HG03066 (cell line): ENCODE results near the gene ANKRD31.

ENCODE experiments used
- ATAC-seq: cut with Tn5 transposase; IDR thresholded peaks from one replicate; pipeline ENCODE4 v1.9.1; 2021; ENCODE audit warnings: low read depth; ENCODE audit not compliant: unreplicated experiment

ANKRD31 gene

GRCh38 chr5:75071100-75071499 lies 165.6 kb downstream of the ANKRD31 start:
- ATAC-seq: no peak

- ATAC-seq: no peak
These were observed 169.2 kb downstream of the ANKRD31 start for GRCh38 chr5:75067434-75067833.

GRCh38 chr5:75062925-75063531 lies 173.7 kb downstream of the ANKRD31 start:
- no peak for ATAC-seq

- ATAC-seq: no peak
These were observed 176.6 kb downstream of the ANKRD31 start for GRCh38 chr5:75059912-75060545.

GRCh38 chr5:75058986-75059535 lies 177.6 kb downstream of the ANKRD31 start:
- ATAC-seq: no peak

GRCh38 chr5:75057561-75057960 lies 179.1 kb downstream of the ANKRD31 start:
- no peak for ATAC-seq

- no peak for ATAC-seq
These were observed 180.9 kb downstream of the ANKRD31 start for GRCh38 chr5:75055727-75056144.

GRCh38 chr5:75054134-75054930 lies 182.3 kb downstream of the ANKRD31 start:
- no peak for ATAC-seq

GRCh38 chr5:75053304-75054133 lies 183.2 kb downstream of the ANKRD31 start:
- ATAC-seq: no peak

GRCh38 chr5:75053054-75053303 lies 183.7 kb downstream of the ANKRD31 start:
- ATAC-seq: no peak

GRCh38 chr5:75052192-75053053 lies 184.3 kb downstream of the ANKRD31 start, which contains the start of gene GCNT4:
GCNT4 (minus strand) TSS chr5:75052558; CDS start chr5:75030037, 22,521 bp downstream.
- ATAC-seq: no peak

- ATAC-seq: no peak
These were observed 185.4 kb downstream of the ANKRD31 start for GRCh38 chr5:75051217-75051751.

GRCh38 chr5:75050415-75050814 lies 186.3 kb downstream of the ANKRD31 start:
- no peak for ATAC-seq

- ATAC-seq: no peak
These were observed 187.0 kb downstream of the ANKRD31 start for GRCh38 chr5:75049456-75050351.

GRCh38 chr5:75048457-75048953 lies 188.2 kb downstream of the ANKRD31 start:
- ATAC-seq: peak; percentile 65

- no peak for ATAC-seq
These were observed 189.3 kb downstream of the ANKRD31 start for GRCh38 chr5:75047356-75047755.

- no peak for ATAC-seq
These were observed 190.1 kb downstream of the ANKRD31 start for GRCh38 chr5:75046366-75047142.

- ATAC-seq: no peak
These were observed 191.6 kb downstream of the ANKRD31 start for GRCh38 chr5:75045071-75045470.
